Inflammatory macrophage treated with lipopolysaccharide for 1 hour (primary cell): Measurements from ENCODE around the gene IL1R2.

Experiments
- DNase-seq, 2 donors: peaks; one replicate each; pipeline ENCODE4 v3.0.0-alpha.2; 2020 to 2022

IL1R2 gene

DNA sequence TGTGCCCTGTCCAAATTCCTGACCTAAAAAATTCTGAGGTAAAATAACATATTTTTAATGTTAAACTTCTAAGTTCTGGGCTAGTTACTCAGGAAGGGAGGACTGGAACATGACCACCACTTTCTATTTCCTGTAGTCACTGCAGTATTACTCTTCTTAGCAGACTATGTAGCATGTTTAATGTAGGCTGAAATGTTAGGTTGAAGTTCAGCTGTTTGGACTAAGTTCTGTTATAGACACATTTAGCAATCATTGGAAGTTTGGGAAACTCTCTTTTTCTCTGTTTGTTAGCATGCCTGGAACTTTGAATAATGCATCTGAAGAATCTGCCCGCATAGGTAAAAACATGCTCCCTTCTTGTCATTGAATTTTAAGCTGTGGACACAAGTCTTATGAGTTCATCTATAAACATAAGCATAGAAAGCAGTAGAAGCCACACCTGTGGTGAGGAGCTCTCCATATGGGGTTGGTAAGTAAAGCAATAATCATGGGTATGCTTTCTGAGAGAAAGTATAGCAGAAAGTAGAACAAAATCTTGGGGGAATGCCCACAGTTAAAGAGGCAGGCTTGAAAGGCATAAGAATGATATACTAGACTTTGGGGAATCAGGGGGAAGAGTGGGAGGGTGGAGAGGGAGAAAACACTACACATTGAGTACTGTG, 52.6 kb downstream of the IL1R2 start:
- no peak for DNase-seq

DNA sequence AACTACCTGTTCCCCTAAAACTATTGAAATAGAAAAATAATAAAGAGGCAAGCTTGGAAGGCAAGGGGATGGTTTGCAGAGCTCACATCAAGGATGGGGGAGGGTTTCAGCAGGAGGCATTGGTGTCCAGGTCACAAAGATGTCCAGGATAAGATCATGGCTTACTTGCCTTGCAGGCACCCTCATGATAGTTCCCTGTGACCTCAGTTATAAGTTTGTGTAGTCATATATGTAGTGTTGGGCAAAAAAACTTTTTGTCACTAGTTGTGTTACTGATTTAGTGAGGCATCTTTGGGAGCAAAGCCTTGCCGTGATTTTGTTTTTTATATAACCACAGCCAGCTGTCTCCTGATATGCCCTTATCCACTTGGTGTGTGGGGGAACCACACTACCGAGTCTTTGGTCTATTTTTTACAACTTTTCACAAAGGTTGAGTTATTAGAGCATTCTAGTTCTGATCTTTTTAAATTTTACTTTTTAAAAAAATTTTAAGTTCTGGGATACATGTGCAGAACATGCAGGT, 53.3 kb downstream of the IL1R2 start:
- no peak for DNase-seq

DNA sequence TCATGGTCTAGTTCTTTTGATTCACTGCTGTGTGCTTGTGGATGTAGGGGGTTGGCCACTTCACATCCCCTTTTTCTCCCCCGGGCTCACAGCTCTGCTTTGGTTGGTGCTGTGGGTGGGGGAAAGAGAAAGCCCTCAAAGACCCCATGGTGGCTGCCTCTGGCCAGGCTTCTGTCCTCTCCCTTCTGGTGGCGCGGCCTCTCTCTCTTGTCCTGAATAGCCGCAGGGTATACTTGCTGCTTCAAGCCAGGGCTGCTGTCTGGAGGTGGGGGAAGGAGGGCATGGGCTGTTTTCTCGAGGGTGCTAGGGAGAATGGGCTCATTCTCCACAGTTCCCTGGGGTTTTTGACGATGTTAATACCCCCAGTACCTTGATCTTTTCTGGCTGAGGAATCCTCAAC, 53.9 kb downstream of the IL1R2 start:
- DNase-seq = no peak

DNA sequence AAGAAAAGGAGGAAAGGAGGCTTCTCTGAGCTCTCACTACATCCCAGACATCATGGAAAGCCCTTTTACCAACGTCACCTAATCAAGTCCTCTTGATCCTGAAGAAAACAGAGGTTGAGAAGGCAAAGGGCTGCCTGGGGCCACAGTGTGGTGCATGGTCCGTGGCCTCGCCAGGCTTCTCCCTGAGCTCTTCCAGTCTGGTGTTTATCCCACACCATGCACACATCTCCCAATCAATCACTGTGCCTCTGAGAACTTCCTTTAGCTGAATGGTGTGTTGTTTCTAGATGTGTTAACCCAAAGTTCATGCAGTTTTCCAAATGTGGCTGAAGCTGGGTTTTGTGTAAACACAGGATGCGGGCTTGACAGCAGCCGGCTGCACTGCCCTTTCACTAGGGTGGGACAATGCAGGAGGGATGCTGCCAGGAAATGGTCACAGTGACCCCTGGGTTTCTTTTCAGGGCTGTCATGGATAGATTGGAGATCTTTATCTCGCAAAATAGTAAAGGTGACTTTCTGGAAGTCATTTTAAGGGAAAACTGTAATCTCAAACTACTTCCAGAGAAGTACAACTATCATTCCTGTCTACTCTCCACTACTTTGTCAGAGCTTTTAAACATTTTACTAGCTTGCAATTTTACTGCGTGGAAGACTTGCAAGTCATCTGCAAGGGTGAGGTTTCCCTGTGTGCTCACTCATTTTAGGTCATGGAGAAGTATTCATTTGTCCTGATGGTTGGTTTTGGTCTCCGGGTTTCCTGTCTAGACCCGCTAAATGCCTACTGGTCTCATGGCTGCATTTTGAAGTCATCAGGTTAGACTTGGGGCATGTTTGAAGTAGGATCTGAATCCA, 54.6 kb downstream of the IL1R2 start:
- DNase-seq = no peak

DNA sequence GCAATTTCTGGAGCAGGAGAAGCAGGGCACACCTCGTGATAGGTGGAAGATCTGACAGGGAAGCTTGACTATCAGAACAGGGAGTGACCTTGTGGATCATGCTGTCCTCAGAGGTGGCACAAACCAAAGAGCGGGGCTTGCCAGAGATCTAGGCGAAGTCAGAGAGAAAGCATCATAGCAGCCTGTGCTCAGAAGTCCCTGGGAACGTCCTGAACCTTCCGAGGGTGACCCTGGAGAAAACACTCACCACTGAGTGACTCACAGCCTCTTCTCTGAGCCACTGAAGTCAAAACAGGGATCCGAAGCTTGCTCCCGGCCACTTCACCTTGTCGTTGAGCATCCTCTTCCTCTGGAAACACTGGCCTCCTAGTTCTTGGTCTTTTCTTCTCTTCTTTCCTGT, 56.7 kb downstream of the IL1R2 start:
- DNase-seq = no peak

DNA sequence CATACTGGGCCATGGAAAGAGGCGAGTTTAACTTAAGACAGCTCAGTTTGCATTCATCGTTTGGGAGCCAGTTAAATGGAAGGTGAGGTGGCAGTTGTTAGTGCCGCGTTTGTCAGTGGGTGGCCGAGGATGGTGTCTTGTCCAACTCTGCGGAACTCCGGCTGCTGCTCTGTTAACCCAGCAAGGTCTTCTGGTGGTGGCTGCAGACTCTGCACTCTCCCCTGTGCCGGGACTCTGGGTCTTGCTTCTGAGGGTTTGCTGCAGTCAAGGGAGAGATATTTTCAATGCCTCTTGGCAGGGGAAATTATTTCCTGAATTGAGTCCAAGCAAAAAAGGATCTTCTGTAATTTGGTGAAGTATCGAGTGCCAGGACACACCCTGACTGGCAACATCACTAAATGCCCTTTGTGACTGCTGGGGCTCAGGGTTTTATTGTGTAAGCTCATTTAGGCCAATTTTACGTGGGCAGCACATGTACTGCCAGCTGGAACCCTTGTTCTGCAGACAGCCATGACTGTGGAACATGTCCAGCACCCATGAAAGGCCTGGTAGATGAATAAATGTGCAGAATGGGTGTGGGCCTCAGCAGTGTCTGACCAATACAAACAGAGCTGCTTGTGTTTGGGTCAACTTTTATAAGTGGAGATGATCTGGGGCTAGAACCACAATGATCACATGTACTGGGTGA, 58.1 kb downstream of the IL1R2 start:
- peak in 1 of 2 donors; percentile 52 for DNase-seq

DNA sequence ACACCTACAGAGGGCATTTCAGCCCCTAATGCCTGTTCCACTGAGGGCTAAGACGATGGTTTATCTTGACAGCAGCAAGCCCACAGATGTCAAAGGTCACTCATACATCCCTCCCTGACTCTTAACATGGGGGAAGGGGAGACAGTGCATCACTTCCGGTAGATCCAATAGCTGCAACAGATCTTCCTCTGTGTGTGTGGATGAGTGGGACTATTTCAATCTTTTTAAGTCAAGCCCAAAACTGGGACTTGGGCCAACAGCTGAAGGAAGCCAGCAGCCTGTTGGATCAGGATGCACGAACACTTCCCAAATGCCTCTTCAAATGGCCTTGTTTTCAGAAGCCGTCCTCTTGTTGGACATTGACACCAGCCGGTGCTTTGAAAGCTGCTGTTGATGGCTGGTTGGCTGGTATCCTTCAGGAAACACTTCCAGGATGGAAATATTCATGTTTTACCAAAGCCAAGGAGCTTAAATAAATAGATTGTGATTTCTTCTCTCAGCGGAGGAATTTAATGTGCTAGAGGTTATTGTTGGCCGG, 59.2 kb downstream of the IL1R2 start:
- no peak for DNase-seq

DNA sequence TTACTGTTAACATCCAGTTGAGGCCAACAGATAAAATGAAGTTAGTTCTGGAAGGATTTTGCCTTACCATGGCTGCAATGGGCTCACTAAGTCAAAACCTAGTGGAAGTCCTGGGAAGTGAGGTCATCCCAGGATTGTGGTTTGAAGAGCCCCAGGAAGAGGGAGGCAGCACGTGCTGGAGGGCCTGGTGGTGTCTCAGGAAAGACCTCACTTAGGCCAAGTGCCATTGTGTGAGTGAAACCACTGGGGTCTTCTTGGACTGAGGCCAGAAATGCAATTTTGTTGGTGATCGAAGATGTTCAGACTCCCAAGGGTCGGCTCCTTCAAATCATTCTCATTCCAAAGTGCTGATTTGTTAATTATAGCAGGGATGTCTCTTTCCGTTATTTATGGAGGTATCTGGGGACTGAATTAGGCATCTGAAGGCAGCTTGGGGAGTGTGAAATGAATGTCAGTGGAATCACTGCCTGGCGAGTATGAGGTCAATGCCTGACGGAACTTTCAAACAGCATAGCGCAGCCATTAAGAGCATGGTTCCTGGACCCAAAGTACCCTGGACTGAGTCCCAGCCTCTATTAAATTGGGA, 60.0 kb downstream of the IL1R2 start:
- DNase-seq = no peak

DNA sequence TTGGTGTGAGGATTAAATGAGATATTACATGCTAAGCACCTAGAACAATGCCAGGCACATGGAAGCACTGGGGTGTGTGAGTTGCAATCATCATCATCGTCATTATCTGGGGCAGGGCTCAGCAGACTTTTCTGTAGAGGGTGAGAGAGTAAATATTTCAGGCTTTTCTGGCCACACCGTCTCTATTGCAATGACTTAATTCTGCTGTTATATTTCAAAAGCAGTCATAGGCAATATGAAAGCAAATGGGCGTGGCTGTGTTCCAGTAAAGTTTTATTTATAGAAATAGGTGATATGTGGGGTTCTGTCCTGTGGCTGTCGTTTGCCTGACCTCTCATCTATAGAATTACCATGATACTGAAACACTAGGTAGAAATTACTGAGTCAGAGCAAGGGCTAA, 60.6 kb downstream of the IL1R2 start:
- DNase-seq = no peak

DNA sequence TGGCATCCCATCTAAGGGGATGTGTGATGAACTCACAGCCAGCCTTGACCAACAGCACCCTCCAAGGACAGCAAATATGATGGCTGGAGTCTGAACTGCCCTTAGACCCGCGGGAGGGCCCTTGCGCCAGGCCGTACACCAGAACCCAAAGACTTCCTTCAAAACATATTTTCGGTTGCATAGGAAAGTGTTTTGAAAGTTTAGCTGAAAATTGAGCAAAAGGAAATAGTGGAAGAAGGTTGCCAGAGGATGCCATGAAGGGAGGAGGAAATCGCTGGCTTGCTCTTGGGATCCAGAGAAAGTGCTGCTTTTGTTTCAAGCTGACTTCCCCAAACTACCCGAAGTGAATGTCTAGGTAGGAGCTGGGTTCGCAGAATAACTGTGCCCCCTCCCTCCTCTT, 61.3 kb downstream of the IL1R2 start:
- peak; percentile 75 to 80 for DNase-seq

DNA sequence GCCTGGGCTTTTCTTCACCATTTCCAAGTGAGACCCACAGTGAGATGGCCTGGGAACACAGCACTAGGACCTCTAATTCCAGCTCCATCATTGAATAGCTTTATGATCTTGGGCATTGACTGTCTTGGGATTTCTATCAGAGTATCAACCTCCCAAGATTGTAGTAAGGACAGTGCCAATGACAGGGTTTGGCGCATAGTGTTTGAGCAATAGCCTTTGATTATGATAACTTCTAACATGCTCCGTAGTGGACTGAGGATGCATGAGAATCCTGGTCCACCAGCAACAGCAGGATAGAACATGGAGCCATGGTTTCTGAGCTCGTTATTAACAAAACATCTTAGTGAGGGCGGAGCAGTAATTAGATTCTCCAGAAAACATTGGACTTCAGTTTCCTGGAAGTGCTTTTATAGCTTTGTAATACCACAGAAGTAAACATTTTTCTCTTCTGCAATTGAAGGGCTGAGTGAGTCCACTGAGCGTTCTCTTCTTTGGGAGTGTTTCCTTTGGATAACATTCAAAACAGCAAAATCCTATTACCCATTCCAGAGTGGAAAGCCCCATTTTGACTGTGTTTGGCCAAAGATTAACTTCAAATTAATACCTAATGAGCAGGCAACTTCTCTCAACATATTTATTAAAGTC, 63.7 kb downstream of the IL1R2 start:
- no peak for DNase-seq

DNA sequence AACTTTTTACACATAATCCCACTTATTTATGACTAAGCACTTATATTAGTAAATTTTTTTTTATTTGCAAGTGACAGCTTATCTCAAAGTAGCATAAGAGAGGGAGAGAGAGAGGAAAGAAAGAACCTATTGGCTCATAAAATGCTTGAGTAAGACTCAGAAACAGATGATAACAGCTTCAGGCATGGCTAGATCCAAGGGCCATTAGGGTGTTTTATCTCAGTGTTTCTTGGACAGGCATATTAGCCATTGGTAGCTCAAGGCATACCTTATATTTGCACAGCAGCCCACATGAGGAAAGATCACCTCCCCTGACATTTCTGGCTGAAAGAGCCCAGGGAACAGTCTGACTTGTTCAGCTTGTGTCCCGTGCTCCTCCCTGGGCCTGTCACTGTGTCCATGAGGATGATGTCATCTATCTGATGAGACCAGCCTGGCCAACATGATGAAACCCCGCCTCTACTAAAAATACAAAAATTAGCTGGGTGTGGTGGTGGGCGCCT, 64.4 kb downstream of the IL1R2 start:
- DNase-seq = peak in 1 of 2 donors; percentile 44

DNA sequence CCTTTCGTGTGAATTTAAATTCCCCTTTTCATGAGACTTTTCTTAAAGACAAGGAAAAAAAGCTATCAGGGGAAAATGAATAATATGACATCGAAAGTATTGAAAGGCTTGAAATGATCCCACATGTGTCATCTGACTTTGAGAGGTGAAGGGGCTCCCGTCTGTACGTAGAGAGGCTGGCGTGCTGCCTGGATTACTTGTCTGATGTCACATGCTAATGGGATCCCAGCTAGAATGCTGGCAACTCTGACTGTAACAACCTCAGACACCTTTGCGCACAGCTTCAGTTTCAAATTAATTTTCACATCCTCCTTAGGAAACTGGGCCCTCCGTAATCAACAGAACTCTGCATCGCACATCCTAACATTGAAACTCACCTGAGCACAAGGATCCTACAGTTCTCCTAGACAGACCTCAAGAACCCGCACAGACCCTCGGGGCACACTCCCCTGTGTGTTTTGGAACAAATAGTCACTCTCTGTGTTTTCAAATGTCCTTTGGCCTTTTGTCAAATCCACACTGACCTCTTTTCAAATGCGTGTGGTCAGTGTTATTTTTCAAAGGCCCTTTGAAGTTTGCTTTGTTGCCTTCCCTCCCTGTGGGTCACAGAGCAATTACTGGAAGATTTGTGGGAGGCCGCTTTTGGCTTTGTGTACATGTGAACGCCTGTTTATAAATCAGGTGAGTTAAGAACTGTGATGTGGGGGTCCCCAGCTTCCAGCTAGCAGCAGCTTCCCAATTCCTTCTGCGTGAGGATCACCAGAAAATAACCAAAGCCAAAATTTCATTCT, 65.9 kb downstream of the IL1R2 start:
- no peak for DNase-seq

DNA sequence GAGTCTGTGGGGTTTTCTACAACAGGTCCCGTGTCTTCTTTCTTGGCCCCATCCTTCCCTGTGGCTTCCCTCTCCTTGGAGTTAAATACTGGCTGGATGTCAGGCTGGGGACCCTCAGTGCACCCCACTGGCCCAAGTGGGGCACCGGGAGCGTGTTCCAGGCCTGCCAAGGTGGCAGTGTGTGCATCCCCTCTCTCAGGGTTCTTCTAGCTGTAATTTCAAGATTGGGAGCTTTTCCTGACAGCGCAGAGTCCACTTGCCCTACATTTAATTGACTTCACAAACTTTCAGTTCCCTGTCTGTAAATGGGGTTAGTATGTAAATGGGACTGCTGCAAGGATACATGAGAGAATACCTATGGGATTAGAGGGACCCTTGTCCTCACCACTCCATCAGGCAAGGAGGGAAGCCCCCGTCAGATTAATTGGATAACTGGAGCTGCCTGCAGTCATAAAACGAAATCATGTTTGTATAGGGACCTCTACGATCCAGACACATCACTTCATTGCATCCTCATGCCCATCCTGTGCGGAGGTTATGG, 66.6 kb downstream of the IL1R2 start:
- no peak for DNase-seq

DNA sequence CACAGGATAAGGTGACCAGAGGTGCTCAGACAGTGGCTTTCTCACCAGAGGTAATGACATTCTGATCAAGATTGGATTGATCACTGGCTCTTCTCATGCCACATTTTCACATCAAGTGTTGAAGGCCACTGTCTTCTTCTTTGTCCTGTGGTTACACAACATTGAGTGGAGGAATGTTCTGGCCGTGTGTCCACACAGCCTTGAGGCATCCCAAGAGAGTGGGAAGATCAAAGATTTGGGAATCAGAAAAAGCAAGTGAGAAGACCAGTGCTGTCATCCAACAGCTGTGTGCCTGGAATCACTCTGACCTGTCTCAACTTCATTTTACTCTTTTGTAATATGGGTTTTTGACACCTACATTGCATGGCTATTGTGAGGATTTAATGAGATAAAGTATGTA, 67.4 kb downstream of the IL1R2 start:
- DNase-seq = no peak

DNA sequence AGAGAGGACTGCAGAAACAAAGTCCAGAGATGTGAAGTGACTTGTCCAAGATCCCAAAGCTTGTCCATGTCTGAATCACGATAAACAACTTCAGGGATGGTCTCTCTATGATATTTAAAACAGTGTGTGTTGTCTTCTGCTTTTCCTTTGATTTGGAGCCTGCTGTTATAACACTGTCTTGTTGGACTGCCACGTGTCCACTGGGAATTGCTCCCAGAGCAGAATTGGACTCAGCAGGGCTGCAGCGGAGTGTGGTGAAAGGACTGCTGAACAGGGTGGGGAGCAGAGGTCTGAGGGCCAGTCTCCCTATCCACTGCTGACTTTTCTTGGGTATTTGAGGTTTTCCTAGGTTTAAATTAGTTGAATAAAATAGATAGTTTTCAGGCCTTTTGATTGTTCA, 68.3 kb downstream of the IL1R2 start:
- DNase-seq = no peak

DNA sequence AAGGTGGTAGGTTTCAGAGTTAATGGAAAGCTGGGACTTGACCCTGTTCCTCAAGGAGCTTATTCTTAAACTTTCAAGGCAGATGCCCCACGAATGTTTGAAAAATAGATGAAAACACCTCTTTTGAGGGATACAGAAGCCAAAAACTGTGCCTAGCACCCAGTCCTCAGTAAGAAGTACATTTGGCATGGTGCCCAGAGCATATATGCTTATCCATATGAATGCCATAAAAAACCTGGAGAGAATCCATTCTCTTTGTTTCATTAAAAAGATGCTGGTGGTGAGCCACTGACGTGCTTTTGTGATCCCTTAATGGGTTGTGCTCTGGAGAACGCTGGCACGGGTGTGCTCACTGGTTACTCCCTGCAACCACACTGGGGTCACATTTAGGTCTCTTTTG, 69.0 kb downstream of the IL1R2 start:
- DNase-seq = no peak

DNA sequence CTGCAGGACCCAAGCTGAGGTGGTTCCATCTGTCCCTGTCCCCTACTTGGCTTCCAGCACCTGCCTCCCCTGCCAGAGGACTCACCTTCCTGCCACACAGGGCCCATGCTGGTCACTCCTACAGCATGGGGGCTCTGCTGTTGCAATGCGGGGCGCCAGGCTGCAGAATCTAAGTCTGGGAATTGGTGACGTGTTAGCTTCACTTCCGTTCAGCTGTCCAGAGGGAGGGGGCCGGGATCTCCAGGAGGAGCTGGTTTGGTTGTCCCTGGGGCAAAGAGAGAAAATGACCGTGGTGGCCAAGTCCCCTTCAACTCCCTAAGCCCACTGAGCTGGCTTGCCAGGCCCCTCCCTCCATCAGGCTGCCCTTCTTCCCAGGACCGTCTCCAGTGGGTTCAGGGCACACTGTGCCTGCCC, 69.5 kb downstream of the IL1R2 start:
- DNase-seq = no peak

DNA sequence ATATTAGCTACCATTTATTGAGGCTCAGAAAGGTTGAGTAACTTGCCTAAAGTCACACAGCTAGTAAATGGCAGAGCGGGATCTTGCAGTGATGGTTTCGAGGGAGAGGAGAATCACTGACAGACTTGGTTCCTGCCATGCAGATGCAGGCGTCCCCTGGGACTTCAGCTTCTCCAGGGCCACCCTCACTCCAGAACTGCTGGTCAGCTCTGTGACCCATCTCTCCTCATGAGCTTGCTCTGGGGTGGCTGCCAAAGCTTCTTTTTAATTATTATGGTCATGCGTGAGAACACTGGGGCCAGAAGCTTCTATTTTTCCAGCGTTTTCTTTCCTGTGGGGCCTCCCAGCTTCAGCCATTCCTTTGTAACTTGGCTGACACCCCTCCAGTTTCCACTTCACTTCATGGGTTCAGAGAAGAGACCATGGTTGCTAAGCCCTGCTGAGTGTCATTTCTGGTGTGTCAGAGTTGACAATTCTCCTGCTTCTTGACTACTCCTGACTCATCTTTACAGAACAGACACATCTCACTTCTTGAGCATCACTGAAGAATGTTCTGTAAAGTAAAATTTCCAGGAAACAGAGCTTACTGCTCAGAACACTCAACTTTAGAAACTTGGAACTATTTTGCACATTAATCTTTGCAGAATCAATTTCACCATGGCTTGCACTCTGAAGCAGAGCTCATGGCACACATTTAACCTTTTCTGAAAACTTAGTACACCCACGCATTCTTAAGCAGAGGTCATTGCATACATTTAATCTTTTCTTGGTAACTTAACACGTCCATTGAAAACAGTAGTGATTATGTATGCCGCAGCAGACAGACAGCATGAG, 70.4 kb downstream of the IL1R2 start:
- DNase-seq = no peak

DNA sequence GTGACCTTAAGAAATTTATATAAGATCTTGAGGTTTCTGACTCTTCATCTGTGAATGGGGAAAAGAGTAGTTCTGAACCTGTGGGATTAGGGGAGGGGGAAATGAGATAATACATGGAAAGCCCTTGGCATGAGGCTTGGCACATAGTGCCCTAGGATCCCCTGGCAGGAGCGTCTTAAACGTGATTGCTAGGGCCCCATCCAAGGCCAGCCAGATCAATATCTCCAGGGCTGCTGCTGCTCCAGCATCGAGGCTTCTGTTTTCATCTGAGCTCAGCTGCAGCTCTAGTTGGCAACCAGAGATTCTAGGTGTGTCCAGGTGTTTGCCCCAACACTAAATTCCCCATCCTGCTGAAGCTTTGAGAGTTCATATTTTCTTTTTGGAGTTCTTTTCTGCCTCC, 71.0 kb downstream of the IL1R2 start:
- DNase-seq = no peak
